Mesenchymal stem cell (in vitro differentiated cells and primary cell): Measurements from ENCODE around the gene UCHL5.
"Not testable (repeated sequence)": the region's sequence is repeated elsewhere in the genome, so short reads cannot be mapped to it uniquely, and the experiment has no call there.

Experiments used
- DNase-seq: peaks from one replicate; pipeline ENCODE4 v3.0.0-alpha.2; 2013
- H2AFZ ChIP-seq: one replicate; pipeline ENCODE4 v1.6.1; 2013; ENCODE audit warnings: low read depth, mild to moderate bottlenecking, control low read depth, inconsistent platforms, low read length, moderate library complexity
- H2AK5ac ChIP-seq: 2 replicates; pipeline ENCODE4 v1.6.1; 2013; ENCODE audit warnings: low read length, moderate library complexity, mild to moderate bottlenecking, inconsistent platforms; ENCODE audit not compliant: severe bottlenecking
- H2BK120ac ChIP-seq: one replicate; pipeline ENCODE4 v1.6.1; 2013; ENCODE audit warnings: low read depth, mild to moderate bottlenecking, inconsistent platforms, low read length, moderate library complexity
- H2BK12ac ChIP-seq, 2 experiments: one replicate each; pipeline ENCODE4 v1.6.1; 2013; ENCODE audit warnings: inconsistent platforms in 2 of 2, low read length in 2 of 2, mild to moderate bottlenecking in 2 of 2, moderate library complexity in 2 of 2, control low read depth in 1 of 2
- H2BK15ac ChIP-seq: one replicate; pipeline ENCODE4 v1.6.1; 2013; ENCODE audit warnings: mild to moderate bottlenecking, low read depth, inconsistent platforms; ENCODE audit not compliant: poor library complexity, severe bottlenecking
- H2BK5ac ChIP-seq: 2 replicates; pipeline ENCODE4 v1.6.1; 2013; ENCODE audit warnings: low read depth, mild to moderate bottlenecking, low read length, control low read depth, inconsistent platforms; ENCODE audit not compliant: poor library complexity, severe bottlenecking
- H3K14ac ChIP-seq, 2 experiments: one replicate each; pipeline ENCODE4 v1.6.1; 2013; ENCODE audit warnings: inconsistent platforms in 2 of 2, low read length in 2 of 2, control low read depth in 1 of 2, mild to moderate bottlenecking in 1 of 2, moderate library complexity in 1 of 2
- H3K18ac ChIP-seq, 2 experiments: one replicate each; pipeline ENCODE4 v1.6.1; 2013; ENCODE audit warnings: inconsistent platforms in 2 of 2, low read length in 2 of 2, control low read depth in 1 of 2, low read depth in 1 of 2, mild to moderate bottlenecking in 1 of 2
- H3K23ac ChIP-seq, 2 experiments: one replicate each; pipeline ENCODE4 v1.6.1; 2013; ENCODE audit warnings: inconsistent platforms in 2 of 2, low read length in 2 of 2, mild to moderate bottlenecking in 2 of 2, moderate library complexity in 2 of 2, control low read depth in 1 of 2
- H3K27ac ChIP-seq: 2 replicates; pipeline ENCODE4 v1.5.1; 2013; ENCODE audit warnings: mild to moderate bottlenecking, moderate library complexity, low read length, control low read depth, inconsistent platforms; ENCODE audit not compliant: poor library complexity, severe bottlenecking
- H3K27me3 ChIP-seq, 2 experiments: 2 replicates each; pipeline versions ENCODE4 v1.6.1 to v1.7.0; 2013; ENCODE audit warnings: low read length in 2 of 2, mild to moderate bottlenecking in 2 of 2, moderate library complexity in 2 of 2, control low read depth in 1 of 2, inconsistent platforms in 1 of 2; ENCODE audit not compliant: control insufficient read depth in 1 of 2, insufficient read depth in 1 of 2
- H3K36me3 ChIP-seq, 2 experiments: 2 replicates each; pipeline versions ENCODE4 v1.6.1 to v1.7.0; 2013; ENCODE audit warnings: low read length in 2 of 2, control low read depth in 1 of 2, inconsistent platforms in 1 of 2, low read depth in 1 of 2, mild to moderate bottlenecking in 1 of 2; ENCODE audit not compliant: insufficient read depth in 2 of 2, control insufficient read depth in 1 of 2
- H3K4ac ChIP-seq, 2 experiments: one replicate each; pipeline ENCODE4 v1.6.1; 2013; ENCODE audit warnings: inconsistent platforms in 2 of 2, low read length in 2 of 2, mild to moderate bottlenecking in 2 of 2, moderate library complexity in 2 of 2, control low read depth in 1 of 2, low read depth in 1 of 2
- H3K4me1 ChIP-seq: 2 replicates; pipeline ENCODE4 v1.6.1; 2013; ENCODE audit warnings: low read depth, low read length, control low read depth; ENCODE audit not compliant: control insufficient read depth, insufficient read depth
- H3K4me2 ChIP-seq: 2 replicates; pipeline ENCODE4 v1.6.1; 2013; ENCODE audit warnings: low read length, mild to moderate bottlenecking, inconsistent platforms; ENCODE audit not compliant: poor library complexity, severe bottlenecking
- H3K4me3 ChIP-seq, 2 experiments: 2 replicates each; pipeline versions ENCODE4 v1.5.1 to v1.7.0; 2013; ENCODE audit warnings: low read length in 2 of 2, mild to moderate bottlenecking in 2 of 2, control low read depth in 1 of 2, low read depth in 1 of 2; ENCODE audit not compliant: insufficient read depth in 1 of 2
- H3K79me1 ChIP-seq: replicated peaks from 2 replicates; pipeline ENCODE4 v1.6.1; 2013; ENCODE audit warnings: mild to moderate bottlenecking, control low read depth, low read length, inconsistent platforms; ENCODE audit not compliant: poor library complexity, severe bottlenecking
- H3K9ac ChIP-seq: 2 replicates; pipeline ENCODE4 v1.7.0; 2013; ENCODE audit warnings: mild to moderate bottlenecking, low read length, moderate library complexity
- H3K9me3 ChIP-seq: 2 replicates; pipeline ENCODE4 v1.7.0; 2013; ENCODE audit warnings: mild to moderate bottlenecking, low read length; ENCODE audit not compliant: control insufficient read depth
- H4K8ac ChIP-seq: one replicate; pipeline ENCODE4 v1.6.1; 2013; ENCODE audit warnings: inconsistent platforms, mild to moderate bottlenecking, low read length, moderate library complexity
- H4K91ac ChIP-seq: one replicate; pipeline ENCODE4 v1.6.1; 2013; ENCODE audit warnings: mild to moderate bottlenecking, low read length, inconsistent platforms
- WGBS: methylation state at CpG from one replicate; pipeline ENCODE4 v1.1.7; 2013; ENCODE audit warnings: mixed read lengths; 5-methylcytosine and 5-hydroxymethylcytosine counted together

Gene UCHL5

GRCh38 chr1:193036337-193037047 is 22.7 kb downstream of the UCHL5 start:
- Histone ChIP-seq H2BK15ac (no peak overlapping the region), H3K27ac (no peak overlapping the region), H2AFZ (no peak overlapping the region), H2BK120ac (no peak overlapping the region), H4K8ac (no peak overlapping the region), H3K4me2 (no peak overlapping the region), H3K27me3 (no peaks in the 10 kb centered on the region), H3K36me3 (peaks cover 0 to 6% of the 10 kb centered on the region in 2 experiments), H2AK5ac (no peak overlapping the region), H3K9me3 (no peaks in the 10 kb centered on the region), H2BK12ac (no peak overlapping the region), H4K91ac (no peak overlapping the region), H3K4me1 (no peaks in the 10 kb centered on the region), H3K4ac (no peak overlapping the region), H3K9ac (no peak overlapping the region), H3K23ac (no peak overlapping the region), H3K14ac (no peak overlapping the region), H2BK5ac (no peak overlapping the region), H3K79me1 (peaks cover 5% of the 10 kb centered on the region), H3K18ac (no peak overlapping the region), H3K4me3 (no peak overlapping the region)
- 100% methylated on average over 1 of the region's 3 CpGs for WGBS
- no peak for DNase-seq

DNA sequence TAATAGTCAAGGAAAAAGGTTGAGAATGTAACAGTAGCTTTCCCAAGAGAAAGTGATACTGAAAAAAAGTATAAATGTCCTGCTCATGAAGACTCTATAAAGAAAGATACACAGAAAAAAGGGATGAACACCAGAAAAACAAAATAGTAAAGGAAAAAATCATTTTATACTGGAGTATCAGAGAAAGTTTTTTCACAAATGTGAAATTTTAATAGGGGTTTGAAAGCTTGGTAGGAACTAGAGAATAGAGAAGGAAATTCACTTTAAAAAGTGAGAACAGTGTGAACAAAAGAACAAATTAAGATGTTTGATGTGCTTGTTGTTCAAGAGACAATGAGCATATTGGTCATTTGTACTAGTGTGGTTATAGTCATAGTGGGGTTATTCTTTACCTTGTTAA is 25.6 kb downstream of the UCHL5 start:
- H3K18ac ChIP-seq = no peak overlapping the region
- H2BK120ac ChIP-seq = no peak overlapping the region
- H2BK5ac ChIP-seq = no peak overlapping the region
- H4K91ac ChIP-seq = no peak overlapping the region
- H3K27ac ChIP-seq = no peak overlapping the region
- no peaks in the 10 kb centered on the region for H3K27me3 ChIP-seq
- no peak overlapping the region for H3K23ac ChIP-seq
- H3K4me1 ChIP-seq = no peaks in the 10 kb centered on the region
- H3K9ac ChIP-seq = no peak overlapping the region
- no peak overlapping the region for H2BK15ac ChIP-seq
- H4K8ac ChIP-seq = no peak overlapping the region
- H3K36me3 ChIP-seq = peaks cover 0 to 14% of the 10 kb centered on the region in 2 experiments
- H3K4me2 ChIP-seq = no peak overlapping the region
- no peaks in the 10 kb centered on the region for H3K9me3 ChIP-seq
- H2BK12ac ChIP-seq = no peak overlapping the region
- DNase-seq = no peak
- H3K4ac ChIP-seq = no peak overlapping the region
- no peak overlapping the region for H2AK5ac ChIP-seq
- H2AFZ ChIP-seq = no peak overlapping the region
- no peak overlapping the region for H3K14ac ChIP-seq
- H3K79me1 ChIP-seq = peaks cover 4% of the 10 kb centered on the region
- no peak overlapping the region for H3K4me3 ChIP-seq

GRCh38 chr1:193032643-193033427 is 26.3 kb downstream of the UCHL5 start:
- not testable (repeated sequence) for H3K23ac ChIP-seq, H3K4me3 ChIP-seq, H4K8ac ChIP-seq, H2BK5ac ChIP-seq, H3K4me2 ChIP-seq, H4K91ac ChIP-seq, H3K9me3 ChIP-seq, H2AK5ac ChIP-seq, H2BK120ac ChIP-seq, H2BK12ac ChIP-seq, H3K27ac ChIP-seq, H3K27me3 ChIP-seq, H3K14ac ChIP-seq, H2AFZ ChIP-seq, DNase-seq, H3K18ac ChIP-seq, H3K79me1 ChIP-seq, H2BK15ac ChIP-seq, H3K4ac ChIP-seq, H3K9ac ChIP-seq, H3K4me1 ChIP-seq
- 100% methylated on average over 4 of the region's 9 CpGs for WGBS
- H3K36me3 ChIP-seq = peaks cover 0 to 17% of the 10 kb centered on the region in 2 experiments

DNA sequence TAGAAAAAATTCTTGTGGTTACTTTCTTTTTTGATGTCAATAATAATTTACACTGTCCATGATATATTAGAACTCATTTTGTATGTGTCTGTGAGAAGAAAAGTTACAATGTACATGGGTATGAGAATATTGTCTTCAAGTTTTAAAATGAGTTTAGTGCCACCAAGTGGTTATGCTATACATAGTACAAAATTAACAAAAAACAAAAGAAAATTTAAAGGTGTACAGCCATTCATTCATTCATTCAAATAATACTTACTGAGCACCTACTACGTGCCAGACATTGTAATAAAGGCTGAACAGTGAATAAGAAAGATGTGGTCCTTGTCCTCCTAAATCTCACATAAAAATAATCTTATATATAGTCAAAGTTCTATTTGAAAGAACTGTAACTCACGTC is 27.7 kb downstream of the UCHL5 start:
- H2BK12ac ChIP-seq = no peak overlapping the region
- no peak overlapping the region for H3K23ac ChIP-seq
- peaks cover 3% of the 10 kb centered on the region for H3K79me1 ChIP-seq
- WGBS = no CpG with 5 or more reads among the region's 2 CpGs
- peak; percentile 25 for DNase-seq
- no peak overlapping the region for H4K91ac ChIP-seq
- H3K9me3 ChIP-seq = no peaks in the 10 kb centered on the region
- H2AFZ ChIP-seq = no peak overlapping the region
- H3K14ac ChIP-seq = no peak overlapping the region
- H4K8ac ChIP-seq = no peak overlapping the region
- no peak overlapping the region for H3K4me2 ChIP-seq
- H3K27me3 ChIP-seq = no peaks in the 10 kb centered on the region
- H3K4ac ChIP-seq = no peak overlapping the region
- no peak overlapping the region for H2BK120ac ChIP-seq
- H2AK5ac ChIP-seq = no peak overlapping the region
- H3K4me3 ChIP-seq = no peak overlapping the region
- H2BK5ac ChIP-seq = no peak overlapping the region
- H3K18ac ChIP-seq = no peak overlapping the region
- H3K4me1 ChIP-seq = no peaks in the 10 kb centered on the region
- H3K36me3 ChIP-seq = peaks cover 0 to 30% of the 10 kb centered on the region in 2 experiments
- H2BK15ac ChIP-seq = no peak overlapping the region
- no peak overlapping the region for H3K27ac ChIP-seq
- no peak overlapping the region for H3K9ac ChIP-seq
